OCI-LY3 (cell line): ENCODE results near the gene SMIM41.

Experiments used
- H2AFZ ChIP-seq: fragments of 200-600, 300-600 bp; shearing (Covaris generic); 2 replicates; pipeline ENCODE4 v1.6.0; 2014; ENCODE audit warnings: antibody characterized with exemption, low read depth, low read length
- H3K27ac ChIP-seq: fragments of 200-600, 300-600 bp; sonication (generic); 2 replicates; pipeline ENCODE4 v1.5.1; 2014; ENCODE audit warnings: mild to moderate bottlenecking, low read length, moderate library complexity, mixed read lengths
- H3K27me3 ChIP-seq: fragments of 200-600, 300-600 bp; sonication (generic); 2 replicates; pipeline ENCODE4 v1.6.1; 2014; ENCODE audit warnings: low read depth, low read length, mixed read lengths
- H3K36me3 ChIP-seq: fragments of 200-600, 300-600 bp; sonication (generic); replicated peaks from 2 replicates; pipeline ENCODE3; 2014; ENCODE audit warnings: low read depth, low read length, mixed read lengths
- H3K4me1 ChIP-seq: fragments of 300-600, 200-600 bp; sonication (generic); 2 replicates; pipeline ENCODE4 v1.6.1; 2014; ENCODE audit warnings: low read length, mixed read lengths
- H3K4me2 ChIP-seq: fragments of 200-600, 300-600 bp; sonication (generic); 2 replicates; pipeline ENCODE4 v1.6.1; 2014; ENCODE audit warnings: low read length, mixed read lengths
- H3K4me3 ChIP-seq: fragments of 300-600, 200-600 bp; sonication (generic); 2 replicates; pipeline ENCODE4 v1.5.1; 2014; ENCODE audit warnings: antibody characterized with exemption, mild to moderate bottlenecking, low read length, moderate library complexity
- H3K79me2 ChIP-seq: fragments of 300-600, 200-600 bp; shearing (Covaris generic); 2 replicates; pipeline ENCODE4 v1.6.1; 2014; ENCODE audit warnings: mild to moderate bottlenecking, low read length, mixed read lengths
- H3K9ac ChIP-seq: fragments of 300-600, 200-600 bp; shearing (Covaris generic); 2 replicates; pipeline ENCODE4 v1.6.0; 2014; ENCODE audit warnings: mild to moderate bottlenecking, low read length, moderate library complexity
- H3K9me3 ChIP-seq: fragments of 200-600, 300-600 bp; shearing (Covaris generic); 2 replicates; pipeline ENCODE4 v1.6.1; 2014; ENCODE audit warnings: low read length, mixed read lengths; ENCODE audit not compliant: insufficient read depth
- H4K20me1 ChIP-seq: fragments of 200-600, 300-600 bp; sonication (generic); 2 replicates; pipeline ENCODE4 v1.6.1; 2016; ENCODE audit warnings: low read length, mixed read lengths; ENCODE audit not compliant: insufficient read depth
- EZH2phosphoT487 ChIP-seq: fragments of 200-600 bp; shearing (Covaris generic); IDR thresholded peaks from 2 replicates; pipeline ENCODE4 v1.6.1; 2018; ENCODE audit warnings: antibody characterized with exemption, mixed run types, low read depth
- TF ChIP-seq, protein P1 (sequence below): fragments of 200-600, 300-600 bp; sonication (generic); IDR thresholded peaks from 2 replicates; pipeline ENCODE4 v1.5.1; 2014; ENCODE audit warnings: antibody characterized with exemption, low read length, low read depth

Gene SMIM41

DNA sequence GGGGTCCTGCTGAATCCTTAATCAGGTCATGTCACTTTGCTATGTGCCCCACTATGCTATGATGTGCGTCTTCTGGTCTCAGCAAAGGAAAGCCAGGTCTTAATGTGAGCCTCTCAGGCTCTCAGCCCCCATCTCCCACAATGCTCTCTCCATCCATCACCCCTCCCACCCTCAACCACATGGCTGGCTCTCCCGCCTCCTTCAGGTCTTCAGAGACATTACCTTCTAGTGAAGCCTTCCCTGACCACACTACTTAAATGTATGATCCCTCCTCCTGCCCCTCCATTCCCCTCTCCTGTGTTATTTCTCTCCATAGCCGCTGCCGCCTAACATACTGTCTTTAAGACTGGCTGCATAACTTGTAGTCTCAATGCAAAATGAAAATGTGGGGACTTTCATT lies 61.8 kb downstream of the SMIM41 start:
- Histone ChIP-seq H3K27me3 (0 out of 2 replicates have a peak, but pooled peaks cover 12% of the 10 kb centered on the region), H3K4me3 (no peak overlapping the region), H3K9me3 (no peaks in the 10 kb centered on the region), H2AFZ (no peak overlapping the region), H3K36me3 (no peaks in the 10 kb centered on the region), H3K4me1 (peaks cover 2% of the 10 kb centered on the region; the same call in 1 of the 2 replicates), H3K4me2 (no peak overlapping the region), H4K20me1 (no peaks in the 10 kb centered on the region), H3K79me2 (no peaks in the 10 kb centered on the region), H3K27ac (no peak overlapping the region), H3K9ac (no peak overlapping the region)
- TF ChIP-seq, protein P1, sequence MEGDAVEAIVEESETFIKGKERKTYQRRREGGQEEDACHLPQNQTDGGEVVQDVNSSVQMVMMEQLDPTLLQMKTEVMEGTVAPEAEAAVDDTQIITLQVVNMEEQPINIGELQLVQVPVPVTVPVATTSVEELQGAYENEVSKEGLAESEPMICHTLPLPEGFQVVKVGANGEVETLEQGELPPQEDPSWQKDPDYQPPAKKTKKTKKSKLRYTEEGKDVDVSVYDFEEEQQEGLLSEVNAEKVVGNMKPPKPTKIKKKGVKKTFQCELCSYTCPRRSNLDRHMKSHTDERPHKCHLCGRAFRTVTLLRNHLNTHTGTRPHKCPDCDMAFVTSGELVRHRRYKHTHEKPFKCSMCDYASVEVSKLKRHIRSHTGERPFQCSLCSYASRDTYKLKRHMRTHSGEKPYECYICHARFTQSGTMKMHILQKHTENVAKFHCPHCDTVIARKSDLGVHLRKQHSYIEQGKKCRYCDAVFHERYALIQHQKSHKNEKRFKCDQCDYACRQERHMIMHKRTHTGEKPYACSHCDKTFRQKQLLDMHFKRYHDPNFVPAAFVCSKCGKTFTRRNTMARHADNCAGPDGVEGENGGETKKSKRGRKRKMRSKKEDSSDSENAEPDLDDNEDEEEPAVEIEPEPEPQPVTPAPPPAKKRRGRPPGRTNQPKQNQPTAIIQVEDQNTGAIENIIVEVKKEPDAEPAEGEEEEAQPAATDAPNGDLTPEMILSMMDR = no peak
- no peak for TF ChIP-seq EZH2phosphoT487

GRCh38 chr12:52141875-52142274 lies 62.4 kb downstream of the SMIM41 start:
- no peaks in the 10 kb centered on the region for H3K79me2 ChIP-seq
- H4K20me1 ChIP-seq = no peaks in the 10 kb centered on the region
- H3K4me3 ChIP-seq = no peak overlapping the region
- peaks cover 2% of the 10 kb centered on the region; the same call in 1 of the 2 replicates for H3K4me1 ChIP-seq
- H3K9ac ChIP-seq = no peak overlapping the region
- TF ChIP-seq, protein P1 = no peak
- TF ChIP-seq EZH2phosphoT487 = no peak
- no peaks in the 10 kb centered on the region for H3K9me3 ChIP-seq
- H3K27me3 ChIP-seq = 0 out of 2 replicates have a peak, but pooled peaks cover 12% of the 10 kb centered on the region
- no peak overlapping the region for H3K4me2 ChIP-seq
- H3K27ac ChIP-seq = no peak overlapping the region
- H2AFZ ChIP-seq = no peak overlapping the region
- H3K36me3 ChIP-seq = no peaks in the 10 kb centered on the region

DNA sequence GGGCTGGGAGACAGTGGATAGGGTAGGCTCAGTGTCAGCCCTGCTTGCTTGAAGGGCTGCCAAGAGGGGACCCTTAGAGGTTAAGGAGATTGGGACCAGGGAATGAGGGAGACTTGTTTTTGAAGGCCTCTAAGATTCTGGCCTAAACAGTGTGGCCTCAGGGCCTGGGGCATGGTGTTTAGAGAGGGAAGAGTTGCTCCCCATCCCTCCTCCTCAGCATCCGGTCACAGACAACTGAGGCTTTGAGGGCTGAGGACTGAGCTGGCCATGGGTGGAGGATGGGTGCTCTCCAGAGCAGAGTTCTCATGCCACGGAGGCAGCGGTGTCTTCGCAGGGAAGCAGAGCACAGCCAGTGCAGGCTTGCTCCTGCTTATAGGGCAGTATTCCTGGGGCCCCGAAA lies 62.9 kb downstream of the SMIM41 start:
- no peak overlapping the region for H3K27ac ChIP-seq
- no peaks in the 10 kb centered on the region for H3K36me3 ChIP-seq
- H3K9ac ChIP-seq = no peak overlapping the region
- no peak overlapping the region for H2AFZ ChIP-seq
- 0 out of 2 replicates have a peak, but pooled peaks cover 12% of the 10 kb centered on the region for H3K27me3 ChIP-seq
- no peak for TF ChIP-seq EZH2phosphoT487
- TF ChIP-seq, protein P1 = no peak
- H3K9me3 ChIP-seq = no peaks in the 10 kb centered on the region
- no peaks in the 10 kb centered on the region for H3K79me2 ChIP-seq
- peaks cover 2% of the 10 kb centered on the region; the same call in 1 of the 2 replicates for H3K4me1 ChIP-seq
- H3K4me3 ChIP-seq = no peak overlapping the region
- no peak overlapping the region for H3K4me2 ChIP-seq
- no peaks in the 10 kb centered on the region for H4K20me1 ChIP-seq

- no peaks in the 10 kb centered on the region for H3K36me3 ChIP-seq
- no peak overlapping the region for H3K9ac ChIP-seq
- H3K27me3 ChIP-seq = no peaks in the 10 kb centered on the region
- no peaks in the 10 kb centered on the region for H3K79me2 ChIP-seq
- no peaks in the 10 kb centered on the region for H4K20me1 ChIP-seq
- H3K4me2 ChIP-seq = no peak overlapping the region
- no peaks in the 10 kb centered on the region for H3K4me1 ChIP-seq
- H2AFZ ChIP-seq = no peak overlapping the region
- no peak overlapping the region for H3K27ac ChIP-seq
- no peaks in the 10 kb centered on the region for H3K9me3 ChIP-seq
- TF ChIP-seq EZH2phosphoT487 = no peak
- TF ChIP-seq, protein P1 = no peak
- H3K4me3 ChIP-seq = no peak overlapping the region
Measured at GRCh38 chr12:52144512-52145227, 65.2 kb downstream of the SMIM41 start.
